Epidermal melanocyte (primary cell): Measurements from ENCODE around the gene PDGFRA.
"Not testable (repeated sequence)": the region's sequence is repeated elsewhere in the genome, so short reads cannot be mapped to it uniquely, and the experiment has no call there.

Experiments used
- DNase-seq: peaks from one replicate; pipeline ENCODE4 v3.0.0; 2011; ENCODE audit warnings: low spot score; ENCODE audit not compliant: insufficient read length

The PDGFRA gene

GRCh38 chr4:54227256-54228055 is 1.6 kb upstream of the PDGFRA start:
- no peak for DNase-seq

DNA sequence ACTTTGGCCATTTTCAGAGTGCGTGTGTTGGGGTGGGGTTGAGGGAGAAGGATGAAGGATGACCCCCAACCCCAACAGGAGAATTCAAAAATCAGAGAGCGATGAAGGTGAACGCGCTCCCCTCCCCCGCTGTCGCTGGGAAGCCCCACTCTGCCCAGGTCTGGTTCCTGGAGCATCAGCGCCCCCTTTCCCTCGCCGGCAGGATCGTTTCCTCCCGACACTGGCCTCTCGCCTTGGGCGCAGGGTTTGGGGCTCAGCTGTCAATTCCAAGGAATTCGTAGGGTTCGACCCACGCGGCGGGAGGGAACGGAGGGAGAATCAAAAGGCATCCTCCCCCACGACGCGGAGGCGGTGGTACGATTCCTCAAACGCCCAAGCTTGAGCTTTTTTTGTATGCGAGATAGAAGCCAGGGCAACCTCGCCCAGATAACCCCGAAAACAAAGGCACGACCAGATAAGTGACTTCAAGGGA is 1.0 kb upstream of the PDGFRA start:
- no peak for DNase-seq

GRCh38 chr4:54228546-54228945 is 547 bp upstream of the PDGFRA start:
- DNase-seq = no peak

- no peak for DNase-seq
Measured at GRCh38 chr4:54229631-54230483, 764 bp downstream of the PDGFRA start.

DNA sequence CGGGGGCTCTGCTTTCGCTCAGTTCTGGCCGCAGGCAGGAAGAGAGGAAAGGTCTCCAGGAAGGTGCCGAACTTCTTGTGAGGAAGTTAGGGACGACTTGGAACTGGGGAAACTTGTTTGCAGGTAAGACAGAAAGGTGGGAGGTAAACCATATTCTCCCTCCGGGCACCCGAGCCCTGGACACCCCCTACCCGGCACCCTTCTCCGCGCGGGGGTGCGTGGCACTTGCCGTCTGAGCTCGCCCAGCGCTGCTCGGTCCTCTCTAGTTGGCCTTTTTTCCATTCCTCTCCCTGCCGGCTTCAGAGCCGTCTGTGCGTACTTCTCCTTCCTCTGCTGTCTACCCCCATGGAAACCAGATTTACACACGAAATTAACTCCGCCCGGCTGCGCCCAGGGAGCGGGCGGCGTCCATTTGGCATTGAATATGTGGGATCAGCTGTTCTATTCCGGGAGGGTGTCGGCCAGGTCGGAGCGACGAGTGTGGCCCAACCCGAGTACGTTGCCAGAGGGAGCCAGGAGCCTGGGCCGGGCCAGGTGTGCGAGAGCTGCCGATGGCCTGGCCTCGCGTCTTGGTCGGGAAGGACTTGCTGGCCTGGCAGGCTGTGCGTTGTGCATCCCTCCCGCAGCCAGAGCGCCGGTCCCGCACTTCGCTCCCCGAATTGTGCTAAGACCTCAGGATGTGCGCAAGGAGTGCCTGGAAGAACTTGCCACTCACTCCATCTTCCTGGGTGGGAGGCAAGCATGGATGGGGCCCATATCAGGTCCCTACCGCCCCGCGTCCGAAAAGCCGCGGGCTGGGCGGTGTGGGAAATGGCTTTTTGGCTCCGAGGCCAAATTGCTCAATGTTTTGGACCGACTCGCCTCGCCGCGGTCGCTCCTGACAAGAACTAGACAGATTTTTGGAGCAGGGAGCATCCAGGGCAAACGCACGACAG is 1.7 kb downstream of the PDGFRA start:
- no peak for DNase-seq

- no peak for DNase-seq
Measured at GRCh38 chr4:54231419-54231767, 2.3 kb downstream of the PDGFRA start.

DNA sequence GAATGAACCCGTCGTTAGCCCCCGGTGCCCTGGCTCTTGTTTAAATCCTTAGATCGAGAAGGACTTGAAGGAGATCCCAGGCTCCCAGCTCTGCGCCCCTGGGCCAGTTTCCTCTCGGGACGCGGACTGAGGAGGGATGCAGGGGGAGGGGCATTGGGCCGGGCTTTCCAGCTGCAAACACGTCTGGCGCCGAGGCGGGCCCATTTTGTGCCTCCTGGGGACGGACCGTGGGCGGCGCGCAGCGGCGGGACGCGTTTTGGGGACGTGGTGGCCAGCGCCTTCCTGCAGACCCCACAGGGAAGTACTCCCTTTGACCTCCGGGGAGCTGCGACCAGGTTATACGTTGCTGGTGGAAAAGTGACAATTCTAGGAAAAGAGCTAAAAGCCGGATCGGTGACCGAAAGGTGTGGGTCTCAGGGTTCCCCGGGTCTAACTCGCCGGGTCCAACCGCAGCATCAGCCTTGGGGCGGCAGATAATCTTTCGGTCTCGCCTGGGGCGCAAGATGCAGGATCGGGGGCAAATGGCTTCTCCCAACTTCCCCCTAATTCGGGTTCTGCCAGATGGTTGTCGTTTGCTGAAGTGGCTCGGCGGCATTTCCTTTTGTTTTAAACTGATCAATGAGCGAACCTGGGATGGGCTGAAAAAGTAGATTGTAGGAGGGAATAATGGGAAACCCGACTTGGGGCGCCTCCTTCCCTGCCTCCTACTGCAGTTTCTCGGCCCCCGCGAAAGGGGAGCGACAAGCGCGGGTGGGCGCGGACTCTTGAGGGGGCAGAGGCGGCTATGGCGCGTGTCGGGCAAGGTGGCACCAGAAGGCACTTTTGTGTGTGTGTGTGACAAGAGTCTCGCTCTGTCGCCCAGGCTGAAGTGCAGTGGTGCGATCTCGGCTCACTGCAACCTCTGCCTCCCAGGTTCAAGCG is 2.9 kb downstream of the PDGFRA start:
- no peak for DNase-seq

GRCh38 chr4:54233277-54233696 is 4.2 kb downstream of the PDGFRA start:
- peak; percentile 84 for DNase-seq

DNA sequence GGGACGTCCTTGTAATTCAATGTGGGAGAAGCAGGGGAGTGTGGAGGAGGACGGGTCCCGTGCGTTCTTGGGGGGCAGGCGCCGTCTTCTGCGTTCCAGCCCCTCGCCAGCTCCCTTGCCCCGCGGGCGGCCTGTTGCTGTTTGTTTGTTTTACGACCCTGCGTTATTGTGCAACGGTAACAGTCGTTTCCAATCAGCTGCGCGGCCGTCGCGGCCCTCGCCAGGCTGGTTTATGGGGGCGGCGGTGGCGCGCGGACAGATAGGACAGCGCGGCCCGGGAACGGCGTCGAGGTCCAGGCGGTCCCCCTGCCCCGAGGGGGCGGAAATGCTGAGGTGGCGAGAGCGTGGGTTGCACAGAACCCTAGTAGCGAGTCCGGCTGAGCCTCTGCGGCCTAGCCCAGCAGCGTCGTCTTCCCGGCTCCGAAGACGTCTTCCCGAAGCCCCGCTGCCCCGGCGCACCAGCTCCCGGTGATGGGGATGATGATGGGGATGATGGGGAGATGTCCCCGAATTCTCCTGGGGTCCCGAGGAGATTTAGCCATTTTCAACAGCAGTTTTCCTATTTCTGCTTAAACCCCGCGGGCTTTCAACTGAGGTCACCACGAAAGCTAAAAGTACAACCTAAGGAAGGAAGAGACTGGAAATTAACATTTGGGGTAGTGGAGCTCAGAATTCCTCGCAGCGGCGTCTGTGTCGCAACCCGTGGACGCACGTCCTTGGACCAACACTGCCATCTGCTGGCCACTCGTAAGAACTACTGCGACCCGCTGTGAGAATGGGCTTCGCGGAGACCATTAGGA is 4.8 kb downstream of the PDGFRA start:
- DNase-seq = peak; percentile 78

DNA sequence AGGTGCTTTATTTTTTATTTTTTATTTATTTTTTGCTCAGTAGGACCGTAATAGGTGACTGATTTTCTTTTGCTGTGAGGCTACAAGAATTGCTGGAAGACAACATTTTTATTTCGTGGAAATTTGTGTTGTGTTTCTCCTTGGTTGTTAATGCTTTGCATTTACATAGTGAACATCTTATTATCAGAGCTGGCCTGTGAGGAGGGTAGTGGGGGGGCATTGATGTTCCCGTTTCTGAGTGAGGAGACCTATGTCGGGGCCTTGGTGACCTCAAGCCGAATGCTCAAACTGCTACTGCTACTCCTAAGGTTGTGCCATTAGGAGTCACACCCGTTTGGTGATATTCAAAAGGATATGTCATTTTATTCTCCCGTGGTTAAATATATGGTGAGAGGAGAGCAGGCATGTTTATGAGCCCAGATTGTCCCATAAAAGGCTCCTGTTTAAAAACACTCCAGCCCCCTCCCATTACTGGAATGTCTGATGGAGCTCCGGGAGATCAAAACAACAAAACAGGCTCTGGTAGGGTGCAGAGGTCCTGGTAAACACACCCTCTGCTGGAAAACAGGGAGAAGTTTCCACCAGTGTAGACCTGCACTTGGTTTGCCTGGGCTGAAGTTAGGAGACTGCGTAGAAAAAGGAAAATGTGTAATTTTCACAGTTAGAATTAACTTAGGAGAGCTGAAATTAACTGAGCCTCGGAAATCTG is 5.6 kb downstream of the PDGFRA start:
- no peak for DNase-seq

DNA sequence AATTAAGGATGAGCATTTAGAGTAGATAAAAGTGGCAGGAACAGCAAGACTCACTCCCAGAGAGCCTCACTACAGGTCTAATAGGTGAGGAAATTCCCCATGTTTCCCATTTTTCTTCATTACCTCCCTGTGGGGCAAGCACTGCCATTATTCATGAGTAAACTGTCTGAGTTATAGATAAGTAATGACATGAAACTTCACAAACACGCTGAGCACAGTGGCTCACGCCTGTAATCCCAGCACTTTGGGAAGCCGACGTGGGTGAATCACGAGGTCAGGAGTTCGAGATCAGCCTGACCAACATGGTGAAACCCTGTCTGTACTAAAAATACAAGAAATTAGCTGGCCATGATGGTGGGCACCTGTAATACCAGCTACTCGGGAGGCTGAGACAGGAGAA is 7.2 kb downstream of the PDGFRA start:
- not testable (repeated sequence) for DNase-seq

DNA sequence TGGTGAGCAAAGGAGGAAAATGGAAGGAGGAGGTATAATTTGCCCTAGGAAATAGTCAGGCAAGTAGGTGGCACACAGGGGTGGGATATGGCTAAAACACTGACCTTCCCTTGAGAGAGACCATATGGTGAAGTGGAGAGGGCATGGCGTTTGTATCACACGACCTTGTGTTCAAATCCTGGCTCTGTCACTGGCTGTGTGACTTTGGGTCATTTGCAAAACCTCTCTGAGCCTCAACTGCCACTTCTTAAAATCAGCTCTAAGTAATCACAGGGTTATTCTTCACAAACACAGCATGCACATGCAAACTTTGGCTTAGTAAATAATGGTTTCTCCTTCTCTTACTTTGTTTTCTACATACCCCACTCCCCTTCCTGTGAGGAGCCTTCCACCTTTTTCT is 8.7 kb downstream of the PDGFRA start:
- no peak for DNase-seq

GRCh38 chr4:54238389-54238788 is 9.3 kb downstream of the PDGFRA start:
- DNase-seq = no peak

DNA sequence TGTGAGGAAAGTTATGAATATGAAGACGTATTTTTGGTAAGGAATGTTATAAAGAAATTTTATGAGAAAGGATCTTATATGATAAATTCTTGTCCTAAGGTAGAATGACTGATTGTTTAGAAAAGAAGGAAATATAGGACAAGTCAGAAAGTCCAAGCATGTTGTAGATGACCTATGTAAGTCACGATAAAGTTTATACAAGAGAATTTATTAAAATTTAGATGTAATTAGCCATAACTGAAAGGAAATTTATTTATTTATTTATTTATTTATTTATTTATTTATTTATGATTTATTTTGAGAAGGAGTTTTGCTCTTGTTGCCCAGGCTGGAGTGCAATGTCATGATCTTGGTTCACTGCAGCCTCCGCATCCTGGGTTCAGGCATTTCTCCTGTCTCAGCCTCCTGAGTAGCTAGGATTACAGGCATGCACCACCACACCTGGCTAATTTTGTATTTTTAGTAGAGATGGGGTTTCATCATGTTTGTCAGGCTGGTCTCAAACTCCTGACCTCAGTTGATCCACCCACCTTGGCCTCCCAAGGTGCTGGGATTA is 12.3 kb downstream of the PDGFRA start:
- DNase-seq = not testable (repeated sequence)

DNA sequence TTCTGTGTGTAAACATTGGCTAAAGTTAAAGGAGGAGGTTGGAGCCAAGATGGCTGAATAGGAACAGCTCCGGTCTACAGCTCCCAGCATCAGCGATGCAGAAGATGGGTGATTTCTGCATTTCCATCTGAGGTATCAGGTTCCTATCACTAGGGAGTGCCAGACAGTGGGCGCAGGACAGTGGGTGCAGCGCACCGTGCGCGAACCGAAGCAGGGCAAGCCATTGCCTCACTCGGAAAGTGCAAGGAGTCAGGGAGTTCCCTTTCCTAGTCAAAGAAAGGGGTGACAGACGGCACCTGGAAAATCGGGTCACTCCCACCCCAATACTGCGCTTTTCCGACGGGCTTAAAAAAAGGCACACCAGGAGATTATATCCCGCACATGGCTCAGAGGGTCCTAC is 14.4 kb downstream of the PDGFRA start:
- DNase-seq = not testable (repeated sequence)

DNA sequence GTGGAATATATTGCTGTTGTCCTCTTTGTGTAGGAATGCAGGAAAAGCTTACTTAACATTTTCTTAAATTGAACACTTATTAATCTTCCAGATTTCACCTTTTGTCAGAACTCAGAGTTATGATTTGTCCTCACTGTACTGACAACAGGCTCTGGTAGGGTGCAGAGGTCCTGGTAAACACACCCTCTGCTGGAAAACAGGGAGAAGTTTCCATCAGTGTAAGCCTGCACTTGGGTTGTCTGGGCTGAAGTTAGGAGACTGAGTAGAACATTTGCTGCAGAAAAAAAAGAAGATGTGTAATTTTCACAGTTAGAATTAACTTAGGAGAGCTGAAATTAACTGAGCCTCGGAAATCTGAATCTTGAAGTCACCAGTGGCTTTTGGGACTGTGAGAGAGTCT is 23.2 kb downstream of the PDGFRA start:
- DNase-seq = not testable (repeated sequence)

DNA sequence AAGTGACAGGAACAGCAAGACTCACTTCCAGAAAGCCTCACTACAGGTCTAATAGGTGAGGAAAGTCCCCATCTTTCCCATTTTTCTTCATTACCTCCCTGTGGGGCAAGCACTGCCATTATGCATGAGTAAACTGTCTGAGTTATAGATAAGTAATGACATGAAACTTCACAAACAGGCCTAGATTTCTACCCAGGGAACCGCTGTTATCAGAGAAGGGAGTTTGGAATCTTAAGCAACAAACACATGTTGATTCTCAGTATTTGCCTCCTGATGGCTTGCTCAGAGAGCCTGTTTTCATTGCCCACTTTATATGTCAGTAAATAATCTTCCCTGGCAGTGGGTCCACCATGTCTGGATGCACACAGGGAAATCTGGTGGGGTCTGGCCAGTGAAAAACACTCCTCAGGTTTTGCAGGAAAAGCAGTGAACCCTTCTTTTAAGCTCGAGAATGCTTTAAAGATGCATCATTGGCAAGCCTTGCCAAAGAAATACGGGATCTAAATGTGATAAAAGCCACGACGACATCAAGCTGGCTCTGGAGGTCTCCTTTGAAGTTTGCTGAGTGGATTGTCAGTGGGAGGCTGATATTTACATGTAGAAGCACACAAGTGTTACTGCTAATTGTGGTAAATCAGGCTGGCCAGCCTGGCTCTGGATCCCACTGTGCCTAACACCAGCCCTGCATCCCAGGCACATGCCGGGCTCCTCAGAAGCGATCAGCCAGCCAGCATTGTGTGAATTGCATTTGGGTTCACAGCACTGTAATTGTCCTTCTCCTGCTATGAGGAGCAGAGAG is 25.2 kb downstream of the PDGFRA start:
- no peak for DNase-seq

DNA sequence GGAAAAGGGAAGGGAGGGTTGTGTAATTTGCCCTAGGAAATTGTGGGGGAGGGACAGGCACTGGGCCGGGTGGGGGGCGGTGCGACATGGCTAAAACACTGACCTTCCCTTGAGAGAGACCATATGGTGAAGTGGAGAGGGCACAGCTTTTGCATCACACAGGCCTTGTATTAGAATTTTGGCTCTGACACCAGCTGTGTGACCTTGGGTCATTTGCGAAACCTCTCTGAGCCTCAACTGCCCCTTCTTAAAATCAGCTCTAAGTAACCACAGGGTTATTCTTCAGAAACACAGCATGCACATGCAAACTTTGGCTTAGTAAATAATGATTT is 25.8 kb downstream of the PDGFRA start:
- DNase-seq = no peak
